ENCODE results near the gene ABCD2. TPM values are rescaled to one million over a fixed set of nuclear protein-coding genes. Genes with fewer than 3 reads are reported as not detected.
"Not testable (repeated sequence)": the region's sequence is repeated elsewhere in the genome, so short reads cannot be mapped to it uniquely, and the experiment has no call there.

The ABCD2 gene
- total and polyA plus RNA-seq, 4 experiments from 2014 or later = 8.2 to 20.1 (median 13.7) TPM

GRCh38 chr12:39573971-39574370 lies 45.6 kb downstream of the ABCD2 start:
- Mint-ChIP-seq H3K4me3 (no peak overlapping the region), H3K27ac (peak overlapping the region in 1 of 7 donors; percentile 46), H3K27me3 (no peaks in the 10 kb centered on the region), H3K4me1 (peaks cover 0 to 8% (median 4%) of the 10 kb centered on the region in 4 donors), H3K36me3 (peaks cover 70 to 82% of the 10 kb centered on the region in 2 donors), H3K9me3 (peaks cover 0 to 14% (median 4%) of the 10 kb centered on the region in 8 donors)
- ChIA-PET POLR2A (ENCODE audit: partially characterized antibody) (no interaction called here), CTCF (ENCODE audit: partially characterized antibody) (no interaction called here)
- intact Hi-C loops (cut with micrococcal nuclease) = no loop called here
- no peaks in the 10 kb centered on the region for H3K27me3 ChIP-seq (ENCODE audit: insufficient read depth, low read length)
- H3K27ac ChIP-seq (ENCODE audit: low read depth, low read length) = no peak overlapping the region
- no peaks in the 10 kb centered on the region for H3K4me1 ChIP-seq (ENCODE audit: insufficient read depth, low read length)
- no peak overlapping the region for H3K4me3 ChIP-seq (ENCODE audit: low read length in 2 of 2)
- no peaks in the 10 kb centered on the region for H3K9me3 ChIP-seq (ENCODE audit: control insufficient read depth in 1 of 2, low read length in 2 of 2)
- peaks cover 15% of the 10 kb centered on the region for H3K36me3 ChIP-seq (ENCODE audit: insufficient read depth, low read length)
- DNase-seq = no peak

DNA sequence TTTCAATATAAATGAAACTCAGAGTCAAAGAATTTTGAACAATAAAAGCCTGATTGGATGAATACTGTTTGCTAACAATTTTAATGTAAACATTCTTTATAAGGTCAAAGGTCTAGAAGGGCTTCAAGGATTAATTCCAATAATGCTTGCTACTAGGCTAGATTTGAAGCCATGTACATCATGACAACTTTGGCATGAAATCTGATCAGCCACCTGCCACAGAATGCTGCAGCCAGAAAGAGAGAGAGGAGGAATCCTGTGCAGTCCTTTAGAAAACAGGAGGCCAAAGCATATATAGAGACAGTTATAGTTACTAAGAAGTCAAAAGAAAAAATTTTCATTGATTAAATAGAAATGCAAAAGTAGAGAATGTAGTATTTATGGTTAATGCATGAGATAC lies 47.1 kb downstream of the ABCD2 start:
- H3K4me1 ChIP-seq (ENCODE audit: insufficient read depth, low read length) = no peaks in the 10 kb centered on the region
- H3K36me3 Mint-ChIP-seq = peaks cover 69 to 79% of the 10 kb centered on the region in 2 donors
- H3K27ac ChIP-seq (ENCODE audit: low read depth, low read length) = no peak overlapping the region
- H3K27me3 Mint-ChIP-seq = no peaks in the 10 kb centered on the region
- no peaks in the 10 kb centered on the region for H3K9me3 ChIP-seq (ENCODE audit: control insufficient read depth in 1 of 2, low read length in 2 of 2)
- H3K4me1 Mint-ChIP-seq = peaks cover 0 to 8% (median 4%) of the 10 kb centered on the region in 4 donors
- H3K36me3 ChIP-seq (ENCODE audit: insufficient read depth, low read length) = peaks cover 15% of the 10 kb centered on the region
- no peak overlapping the region for H3K4me3 ChIP-seq (ENCODE audit: low read length in 2 of 2)
- H3K27ac Mint-ChIP-seq = peak overlapping the region in 1 of 7 donors; percentile 61
- no peak overlapping the region for H3K4me3 Mint-ChIP-seq
- POLR2A ChIA-PET (ENCODE audit: partially characterized antibody) = no interaction called here
- DNase-seq = no peak
- no peaks in the 10 kb centered on the region for H3K27me3 ChIP-seq (ENCODE audit: insufficient read depth, low read length)
- H3K9me3 Mint-ChIP-seq = peaks cover 0 to 19% (median 8%) of the 10 kb centered on the region in 8 donors
- intact Hi-C loops (cut with micrococcal nuclease) = no loop called here
- CTCF ChIA-PET (ENCODE audit: partially characterized antibody) = no interaction called here

DNA sequence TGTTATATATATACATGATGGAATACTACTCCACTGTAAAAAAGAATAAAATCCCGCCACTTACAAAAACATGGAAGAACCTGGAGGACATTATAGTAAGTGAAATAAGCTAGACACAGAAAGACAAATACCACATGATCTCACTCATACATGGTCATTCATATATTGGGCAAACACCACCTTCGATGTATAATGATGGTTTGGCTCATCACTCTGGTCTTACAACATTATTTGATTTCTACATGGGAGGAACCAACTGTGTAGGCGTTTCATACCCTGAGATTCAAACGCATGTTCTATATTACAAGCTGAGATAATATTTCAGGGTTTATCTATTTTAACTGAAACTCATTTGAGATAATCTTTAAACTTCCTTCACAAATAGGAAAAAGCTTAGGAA lies 48.3 kb downstream of the ABCD2 start:
- Histone ChIP-seq H3K4me1 (ENCODE audit: insufficient read depth, low read length) (no peaks in the 10 kb centered on the region), H3K9me3 (ENCODE audit: control insufficient read depth in 1 of 2, low read length in 2 of 2) (no peaks in the 10 kb centered on the region), H3K36me3 (ENCODE audit: insufficient read depth, low read length) (peaks cover 15% of the 10 kb centered on the region), H3K27me3 (ENCODE audit: insufficient read depth, low read length) (no peaks in the 10 kb centered on the region), H3K27ac (ENCODE audit: low read depth, low read length) (no peak overlapping the region), H3K4me3 (ENCODE audit: low read length in 2 of 2) (no peak overlapping the region)
- Mint-ChIP-seq H3K4me1 (peaks cover 0 to 8% (median 4%) of the 10 kb centered on the region in 4 donors), H3K36me3 (peaks cover 68 to 83% of the 10 kb centered on the region in 2 donors), H3K9me3 (peaks cover 2 to 31% (median 18%) of the 10 kb centered on the region in 8 donors), H3K27me3 (no peaks in the 10 kb centered on the region), H3K27ac (no peak overlapping the region), H3K4me3 (no peak overlapping the region)
- ChIA-PET POLR2A (ENCODE audit: partially characterized antibody) (no interaction called here), CTCF (ENCODE audit: partially characterized antibody) (interaction anchor here (0.6 kb wide), 1 partner anchor 580 kb away, joined by 3 read pairs; no protein-coding TSS in a partner anchor)
- DNase-seq = no peak
- intact Hi-C loops (cut with micrococcal nuclease) = no loop called here

- Mint-ChIP-seq H3K36me3 (peaks cover 53 to 55% of the 10 kb centered on the region in 2 donors), H3K4me3 (no peak overlapping the region), H3K9me3 (peaks cover under 1 to 10% (median 5%) of the 10 kb centered on the region in 8 donors), H3K27ac (no peak overlapping the region), H3K4me1 (peaks cover 0 to 1% (median 0%) of the 10 kb centered on the region in 4 donors), H3K27me3 (no peaks in the 10 kb centered on the region)
- intact Hi-C loops (cut with micrococcal nuclease) = no loop called here
- no peaks in the 10 kb centered on the region for H3K27me3 ChIP-seq (ENCODE audit: insufficient read depth, low read length)
- H3K27ac ChIP-seq (ENCODE audit: low read depth, low read length) = no peak overlapping the region
- no peak for DNase-seq
- H3K4me3 ChIP-seq (ENCODE audit: low read length in 2 of 2) = no peak overlapping the region
- no peaks in the 10 kb centered on the region for H3K9me3 ChIP-seq (ENCODE audit: control insufficient read depth in 1 of 2, low read length in 2 of 2)
- H3K36me3 ChIP-seq (ENCODE audit: insufficient read depth, low read length) = peaks cover 3% of the 10 kb centered on the region
- ChIA-PET CTCF (ENCODE audit: partially characterized antibody) (no interaction called here), POLR2A (ENCODE audit: partially characterized antibody) (no interaction called here)
- no peaks in the 10 kb centered on the region for H3K4me1 ChIP-seq (ENCODE audit: insufficient read depth, low read length)
Measured at GRCh38 chr12:39553476-39553875, 66.1 kb downstream of the ABCD2 start.

DNA sequence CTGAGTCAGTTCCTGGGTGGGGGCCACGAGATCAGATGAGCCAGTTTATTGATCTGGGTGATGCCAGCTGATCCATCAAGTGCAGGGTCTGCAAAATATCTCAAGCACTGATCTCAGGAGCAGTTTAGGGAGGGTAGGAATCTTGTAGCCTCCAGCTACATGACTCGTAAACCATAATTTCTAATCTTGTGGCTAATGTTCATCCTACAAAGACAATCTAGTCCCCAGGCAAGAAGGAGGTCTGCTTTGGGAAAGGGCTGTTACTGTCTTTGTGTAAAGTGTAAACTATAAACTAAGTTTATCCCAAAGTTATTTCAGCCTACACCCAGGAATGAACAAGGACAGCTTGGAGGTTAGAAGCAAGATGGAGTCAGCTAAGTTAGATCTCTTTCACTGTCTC lies 75.4 kb downstream of the ABCD2 start:
- H3K4me3 Mint-ChIP-seq; DNase-seq; H3K27ac Mint-ChIP-seq; H3K9me3 ChIP-seq (ENCODE audit: control insufficient read depth in 1 of 2, low read length in 2 of 2); H3K4me3 ChIP-seq (ENCODE audit: low read length in 2 of 2); H3K27me3 ChIP-seq (ENCODE audit: insufficient read depth, low read length); intact Hi-C loops (cut with micrococcal nuclease); H3K27ac ChIP-seq (ENCODE audit: low read depth, low read length); H3K4me1 Mint-ChIP-seq; H3K27me3 Mint-ChIP-seq; POLR2A ChIA-PET (ENCODE audit: partially characterized antibody); H3K9me3 Mint-ChIP-seq; H3K4me1 ChIP-seq (ENCODE audit: insufficient read depth, low read length); CTCF ChIA-PET (ENCODE audit: partially characterized antibody); H3K36me3 ChIP-seq (ENCODE audit: insufficient read depth, low read length): not testable (repeated sequence)
- peaks cover 0 to 19% of the 10 kb centered on the region in 2 donors for H3K36me3 Mint-ChIP-seq

GRCh38 chr12:39541471-39541870 lies 78.1 kb downstream of the ABCD2 start:
- Mint-ChIP-seq H3K4me1 (peaks cover 0 to 2% (median 0%) of the 10 kb centered on the region in 4 donors), H3K36me3 (peaks cover 0 to 16% of the 10 kb centered on the region in 2 donors), H3K9me3 (no peaks in the 10 kb centered on the region), H3K4me3 (no peak overlapping the region), H3K27ac (no peak overlapping the region), H3K27me3 (no peaks in the 10 kb centered on the region)
- intact Hi-C loops (cut with micrococcal nuclease) = no loop called here
- H3K27me3 ChIP-seq (ENCODE audit: insufficient read depth, low read length) = no peaks in the 10 kb centered on the region
- no peaks in the 10 kb centered on the region for H3K9me3 ChIP-seq (ENCODE audit: control insufficient read depth in 1 of 2, low read length in 2 of 2)
- CTCF ChIA-PET (ENCODE audit: partially characterized antibody) = no interaction called here
- no peaks in the 10 kb centered on the region for H3K36me3 ChIP-seq (ENCODE audit: insufficient read depth, low read length)
- no peaks in the 10 kb centered on the region for H3K4me1 ChIP-seq (ENCODE audit: insufficient read depth, low read length)
- DNase-seq = no peak
- no peak overlapping the region for H3K27ac ChIP-seq (ENCODE audit: low read depth, low read length)
- no peak overlapping the region for H3K4me3 ChIP-seq (ENCODE audit: low read length in 2 of 2)
- POLR2A ChIA-PET (ENCODE audit: partially characterized antibody) = no interaction called here

DNA sequence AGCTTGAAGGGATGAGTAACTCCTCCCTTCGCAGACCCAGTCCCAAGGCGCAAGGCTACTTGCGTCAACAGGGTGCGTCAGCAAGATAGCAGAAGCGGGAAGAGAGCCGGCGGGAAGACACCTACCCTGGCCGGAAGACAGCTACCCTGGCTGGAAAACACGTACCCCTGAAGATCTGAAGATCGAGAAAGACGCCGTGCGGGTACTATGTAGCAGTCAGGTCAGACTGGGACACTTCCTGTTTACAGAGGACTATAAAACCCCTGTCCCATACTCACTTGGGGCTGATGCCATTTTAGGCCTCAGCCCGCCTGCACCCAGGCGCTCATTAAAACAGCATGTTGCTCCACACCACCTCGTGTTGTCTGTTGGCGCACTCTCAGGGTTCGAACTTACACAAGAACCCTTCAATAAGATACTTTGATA lies 80.9 kb downstream of the ABCD2 start:
- H3K9me3 Mint-ChIP-seq = no peaks in the 10 kb centered on the region
- intact Hi-C loops (cut with micrococcal nuclease) = no loop called here
- no peaks in the 10 kb centered on the region for H3K4me1 Mint-ChIP-seq
- H3K27me3 Mint-ChIP-seq = no peaks in the 10 kb centered on the region
- Histone ChIP-seq H3K36me3 (ENCODE audit: insufficient read depth, low read length) (no peaks in the 10 kb centered on the region), H3K27me3 (ENCODE audit: insufficient read depth, low read length) (no peaks in the 10 kb centered on the region), H3K4me1 (ENCODE audit: insufficient read depth, low read length) (no peaks in the 10 kb centered on the region), H3K27ac (ENCODE audit: low read depth, low read length) (no peak overlapping the region), H3K4me3 (ENCODE audit: low read length in 2 of 2) (no peak overlapping the region), H3K9me3 (ENCODE audit: control insufficient read depth in 1 of 2, low read length in 2 of 2) (no peaks in the 10 kb centered on the region)
- H3K36me3 Mint-ChIP-seq = peaks cover 0 to 11% of the 10 kb centered on the region in 2 donors
- ChIA-PET CTCF (ENCODE audit: partially characterized antibody) (no interaction called here), POLR2A (ENCODE audit: partially characterized antibody) (no interaction called here)
- no peak overlapping the region for H3K4me3 Mint-ChIP-seq
- DNase-seq = no peak
- H3K27ac Mint-ChIP-seq = no peak overlapping the region

- Histone ChIP-seq H3K27ac (ENCODE audit: low read depth, low read length) (no peak overlapping the region), H3K4me1 (ENCODE audit: insufficient read depth, low read length) (no peaks in the 10 kb centered on the region), H3K36me3 (ENCODE audit: insufficient read depth, low read length) (no peaks in the 10 kb centered on the region), H3K4me3 (ENCODE audit: low read length in 2 of 2) (no peak overlapping the region), H3K27me3 (ENCODE audit: insufficient read depth, low read length) (no peaks in the 10 kb centered on the region), H3K9me3 (ENCODE audit: control insufficient read depth in 1 of 2, low read length in 2 of 2) (no peaks in the 10 kb centered on the region)
- no peaks in the 10 kb centered on the region for H3K9me3 Mint-ChIP-seq
- H3K4me3 Mint-ChIP-seq = no peak overlapping the region
- H3K27me3 Mint-ChIP-seq = no peaks in the 10 kb centered on the region
- H3K27ac Mint-ChIP-seq = no peak overlapping the region
- CTCF ChIA-PET (ENCODE audit: partially characterized antibody) = no interaction called here
- H3K4me1 Mint-ChIP-seq = no peaks in the 10 kb centered on the region
- no peak for DNase-seq
- peaks cover 6 to 16% of the 10 kb centered on the region in 2 donors for H3K36me3 Mint-ChIP-seq
- POLR2A ChIA-PET (ENCODE audit: partially characterized antibody) = no interaction called here
- intact Hi-C loops (cut with micrococcal nuclease) = no loop called here
Measured at GRCh38 chr12:39533951-39534350, 85.7 kb downstream of the ABCD2 start.

All from CD4-positive, alpha-beta memory T cell (primary cell).